Right lobe of liver (tissue), 6 donors: ENCODE measurements around the gene SMPD4. TPM values are rescaled to one million over a fixed set of nuclear protein-coding genes. Genes with fewer than 3 reads are reported as not detected.
"Not testable (repeated sequence)": the region's sequence is repeated elsewhere in the genome, so short reads cannot be mapped to it uniquely, and the experiment has no call there.

Experiments
- ATAC-seq, 4 donors: fragments of 200-7000 bp; cut with Tn5 transposase; one replicate each; pipeline ENCODE4 v1.9.1; 2020; ENCODE audit warnings: mild to moderate bottlenecking in 4 of 4, moderate library complexity in 4 of 4
- DNase-seq, 3 donors: peaks; one replicate each; pipeline ENCODE4 v3.0.0-alpha.2; 2020
- H3K27ac ChIP-seq, 3 donors: fragments of 200-600 bp; one replicate each; pipeline ENCODE4 v1.8.0; 2022
- H3K27me3 ChIP-seq, 2 donors: fragments of 200-600 bp; one replicate each; pipeline ENCODE4 v1.8.0; 2022
- H3K36me3 ChIP-seq, 4 donors: fragments of 200-600 bp; sonication (generic) in 1 of 4; one replicate each; pipeline versions ENCODE4 v1.5.1 to v1.8.0; 2017 to 2022; ENCODE audit warnings: control low read depth in 1 of 4
- H3K4me1 ChIP-seq, 4 donors: fragments of 200-600 bp; sonication (generic) in 1 of 4; one replicate each; pipeline versions ENCODE4 v1.5.1 to v1.8.0; 2017 to 2022; ENCODE audit warnings: control low read depth in 1 of 4
- H3K4me3 ChIP-seq, 3 donors: fragments of 200-600 bp; one replicate each; pipeline ENCODE4 v1.8.0; 2022
- H3K9me3 ChIP-seq, 4 donors: fragments of 200-600 bp; sonication (generic) in 1 of 4; one replicate each; pipeline versions ENCODE4 v1.5.1 to v1.8.0; 2017 to 2022; ENCODE audit warnings: control low read depth in 1 of 4
- POLR2A ChIP-seq: fragments of 450-650 bp; IDR thresholded peaks from one replicate; pipeline ENCODE4 v1.6.1; 2017; ENCODE audit warnings: antibody characterized with exemption, mild to moderate bottlenecking
- WGBS: methylation state at CpG from one replicate; pipeline ENCODE4 v1.1.6; 2018; ENCODE audit warnings: low coverage, low lambda C conversion rate; ENCODE audit not compliant: insufficient coverage; ENCODE audit errors: missing lambda C conversion rate; 5-methylcytosine and 5-hydroxymethylcytosine counted together
- intact Hi-C, 2 donors: fragments of 100-400 bp; cut with DNase I; formaldehyde crosslinking; loops; one replicate each; pipeline versions ENCODE4 v1.11.2 to v1.14.1; 2022
- total RNA-seq, 6 experiments: library from RNA; depleted of rRNA in 2 of 6; stranded (reverse); fragments of >200 nt in 2 of 6; fragmentation: NEBNext Ultra II Directional in 3 of 6; extraction: Animal tissue kit (Norgen Biotek cat#: 25700) in 3 of 6; gene quantifications; one replicate each; pipeline versions ENCODE4 v1.1.0 to v1.2.4, GENCODE V29; 2016 to 2023
- TF ChIP-seq, protein P1 (sequence below), 4 donors: fragments of 200-600 bp in 3 of 4; fragments of 450-650 bp in 1 of 4; IDR thresholded peaks; one replicate each; pipeline versions ENCODE4 v1.5.1 to v1.8.0; 2016 to 2022; ENCODE audit warnings: antibody characterized with exemption in 4 of 4, mild to moderate bottlenecking in 2 of 4
- donor health status: DM: no; HTN: yes; CAD: no.
- donor health status: DM: no; HTN: no; CAD: no.
- donor health status: DM: no; HTN: no; CAD: no.
- donor health status: DM: no; HTN: yes; CAD: no.
- donor health status: DM: no; HTN: yes; CAD: no.

SMPD4 gene
- total RNA-seq, 6 experiments from 2014 or later: 19.0 to 24.3 (median 21.6) TPM

DNA sequence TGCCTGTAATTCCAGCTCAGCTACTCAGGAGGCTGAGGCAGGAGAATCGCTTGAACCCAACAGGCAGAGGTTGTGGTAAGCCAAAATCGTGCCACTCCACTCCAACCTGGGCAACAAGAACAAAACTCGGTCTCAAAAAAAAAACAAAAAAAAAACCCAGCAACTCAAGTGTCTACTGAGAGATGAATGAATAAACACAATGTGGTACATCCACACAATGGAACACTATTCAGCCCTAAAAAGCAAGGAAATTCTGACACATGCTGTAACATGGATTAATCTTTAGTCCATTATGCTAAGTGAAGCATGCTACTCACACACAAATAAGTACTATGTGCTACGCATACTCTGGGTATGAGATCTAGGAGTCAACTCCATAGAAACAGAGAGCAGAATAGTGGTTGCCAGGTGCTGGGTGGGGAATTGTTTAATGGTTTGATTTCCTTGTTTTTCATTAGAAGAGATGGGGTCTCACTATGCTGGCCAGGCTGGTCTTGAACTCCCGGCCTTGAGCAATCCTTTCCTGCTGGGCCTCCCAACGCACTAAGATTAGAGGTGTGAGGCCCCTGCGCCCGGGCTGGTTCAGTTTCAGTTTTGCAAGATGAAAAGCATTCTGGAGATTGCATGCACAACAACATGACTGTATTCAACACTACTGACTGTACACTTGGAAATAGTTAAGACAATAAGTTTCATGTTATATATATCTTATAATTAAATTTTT is 15.9 kb downstream of the SMPD4 start:
- Histone ChIP-seq H3K4me1 (no peaks in the 10 kb centered on the region), H3K4me3 (no peak overlapping the region), H3K9me3 (no peaks in the 10 kb centered on the region), H3K27me3 (no peaks in the 10 kb centered on the region), H3K36me3 (peaks cover 0 to 45% (median 14%) of the 10 kb centered on the region in 4 donors), H3K27ac (no peak overlapping the region)
- intact Hi-C loops: no loop called here
- ATAC-seq (no peak), DNase-seq (no peak)
- 90% methylated on average over 8 of the region's 8 CpGs for WGBS
- TF ChIP-seq POLR2A: no peak
- TF ChIP-seq, protein P1, sequence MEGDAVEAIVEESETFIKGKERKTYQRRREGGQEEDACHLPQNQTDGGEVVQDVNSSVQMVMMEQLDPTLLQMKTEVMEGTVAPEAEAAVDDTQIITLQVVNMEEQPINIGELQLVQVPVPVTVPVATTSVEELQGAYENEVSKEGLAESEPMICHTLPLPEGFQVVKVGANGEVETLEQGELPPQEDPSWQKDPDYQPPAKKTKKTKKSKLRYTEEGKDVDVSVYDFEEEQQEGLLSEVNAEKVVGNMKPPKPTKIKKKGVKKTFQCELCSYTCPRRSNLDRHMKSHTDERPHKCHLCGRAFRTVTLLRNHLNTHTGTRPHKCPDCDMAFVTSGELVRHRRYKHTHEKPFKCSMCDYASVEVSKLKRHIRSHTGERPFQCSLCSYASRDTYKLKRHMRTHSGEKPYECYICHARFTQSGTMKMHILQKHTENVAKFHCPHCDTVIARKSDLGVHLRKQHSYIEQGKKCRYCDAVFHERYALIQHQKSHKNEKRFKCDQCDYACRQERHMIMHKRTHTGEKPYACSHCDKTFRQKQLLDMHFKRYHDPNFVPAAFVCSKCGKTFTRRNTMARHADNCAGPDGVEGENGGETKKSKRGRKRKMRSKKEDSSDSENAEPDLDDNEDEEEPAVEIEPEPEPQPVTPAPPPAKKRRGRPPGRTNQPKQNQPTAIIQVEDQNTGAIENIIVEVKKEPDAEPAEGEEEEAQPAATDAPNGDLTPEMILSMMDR (IDR thresholded peaks at IDR 0.05): no peak

DNA sequence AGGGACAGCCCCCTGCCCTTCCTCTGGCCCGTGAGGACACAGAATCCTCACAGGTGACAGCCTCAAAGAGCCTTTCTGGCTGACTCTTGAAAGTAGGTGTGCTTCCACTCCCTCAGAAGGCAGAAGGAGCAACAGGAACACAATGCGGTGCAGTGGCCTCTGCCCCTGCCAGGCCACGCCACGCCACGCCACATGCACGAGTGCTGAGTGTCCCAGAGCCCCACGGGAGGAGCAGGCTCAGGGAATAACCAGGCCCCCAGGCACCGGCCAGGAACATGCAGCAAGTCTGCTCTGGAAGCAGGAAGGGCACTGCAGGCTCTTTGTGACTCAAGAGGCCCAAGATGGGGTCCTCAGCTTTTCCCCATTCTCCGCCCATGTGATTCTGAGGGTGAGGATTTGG is 18.4 kb downstream of the SMPD4 start:
- TF ChIP-seq, protein P1 (IDR thresholded peaks at IDR 0.05): no peak
- TF ChIP-seq POLR2A: no peak
- Histone ChIP-seq H3K27ac (no peak overlapping the region), H3K4me3 (no peak overlapping the region), H3K27me3 (no peaks in the 10 kb centered on the region), H3K9me3 (no peaks in the 10 kb centered on the region), H3K36me3 (peaks cover 0 to 43% (median 14%) of the 10 kb centered on the region in 4 donors), H3K4me1 (no peaks in the 10 kb centered on the region)
- DNase-seq (no peak), ATAC-seq (no peak)
- WGBS: 83% methylated on average over 1 of the region's 9 CpGs
- intact Hi-C loops: no loop called here

- H3K36me3 ChIP-seq: peaks cover 0 to 38% (median 14%) of the 10 kb centered on the region in 4 donors
- intact Hi-C loops, DNase-seq, ATAC-seq, H3K27ac ChIP-seq, H3K4me1 ChIP-seq, H3K4me3 ChIP-seq, H3K27me3 ChIP-seq, H3K9me3 ChIP-seq: not testable (repeated sequence)
- WGBS: 88% methylated on average over 3 of the region's 7 CpGs
Measured at GRCh38 chr2:130162486-130162885, 18.9 kb downstream of the SMPD4 start.

GRCh38 chr2:130160838-130161705 is 20.3 kb downstream of the SMPD4 start:
- H3K27ac ChIP-seq, H3K9me3 ChIP-seq, H3K4me1 ChIP-seq, H3K4me3 ChIP-seq, intact Hi-C loops, ATAC-seq, DNase-seq, H3K27me3 ChIP-seq: not testable (repeated sequence)
- H3K36me3 ChIP-seq: peaks cover 0 to 26% (median 11%) of the 10 kb centered on the region in 4 donors
- WGBS: 74% methylated on average over 10 of the region's 25 CpGs

GRCh38 chr2:130160131-130160530 is 21.3 kb downstream of the SMPD4 start:
- 100% methylated on average over 3 of the region's 6 CpGs for WGBS
- H3K36me3 ChIP-seq: peaks cover 0 to 17% (median 7%) of the 10 kb centered on the region in 4 donors

GRCh38 chr2:130159376-130159775 is 22.0 kb downstream of the SMPD4 start:
- DNase-seq, H3K4me3 ChIP-seq, ATAC-seq, intact Hi-C loops, H3K27me3 ChIP-seq, H3K9me3 ChIP-seq, H3K4me1 ChIP-seq, H3K27ac ChIP-seq: not testable (repeated sequence)
- peaks cover 0 to 14% (median 6%) of the 10 kb centered on the region in 4 donors for H3K36me3 ChIP-seq
- WGBS: 81% methylated on average over 4 of the region's 4 CpGs

More at GRCh38 chr2:130160131-130160530, 21.3 kb downstream of the SMPD4 start:
- Histone ChIP-seq H3K9me3 (no peaks in the 10 kb centered on the region), H3K4me3 (no peak overlapping the region), H3K4me1 (no peaks in the 10 kb centered on the region), H3K27me3 (no peaks in the 10 kb centered on the region), H3K27ac (no peak overlapping the region)
- intact Hi-C loops: no loop called here
- DNase-seq (no peak), ATAC-seq (no peak)
- TF ChIP-seq, protein P1 (IDR thresholded peaks at IDR 0.05): no peak
- no peak for TF ChIP-seq POLR2A
